ENCODE data around the gene BACE2.

Gene BACE2

DNA sequence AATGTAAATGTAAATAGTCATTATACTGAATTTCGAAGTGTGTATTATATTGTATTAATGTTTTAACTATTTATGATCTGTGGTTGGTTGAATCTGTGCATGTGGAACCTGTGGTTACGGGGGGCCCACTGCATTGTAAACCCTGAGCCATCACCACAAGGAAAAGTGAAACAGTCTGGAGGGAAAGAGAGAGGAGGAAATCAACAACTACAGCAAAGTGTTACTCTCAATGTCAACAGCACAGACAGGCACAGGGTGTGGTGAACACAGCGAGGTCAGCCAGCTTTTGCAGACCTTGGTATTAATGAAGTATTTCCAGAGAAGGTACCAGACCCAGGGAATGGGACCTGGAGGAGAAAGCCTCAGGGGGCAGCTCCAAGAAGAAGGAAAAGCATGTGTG lies 37.1 kb upstream of the BACE2 start:
- TF ChIP-seq, protein P1, sequence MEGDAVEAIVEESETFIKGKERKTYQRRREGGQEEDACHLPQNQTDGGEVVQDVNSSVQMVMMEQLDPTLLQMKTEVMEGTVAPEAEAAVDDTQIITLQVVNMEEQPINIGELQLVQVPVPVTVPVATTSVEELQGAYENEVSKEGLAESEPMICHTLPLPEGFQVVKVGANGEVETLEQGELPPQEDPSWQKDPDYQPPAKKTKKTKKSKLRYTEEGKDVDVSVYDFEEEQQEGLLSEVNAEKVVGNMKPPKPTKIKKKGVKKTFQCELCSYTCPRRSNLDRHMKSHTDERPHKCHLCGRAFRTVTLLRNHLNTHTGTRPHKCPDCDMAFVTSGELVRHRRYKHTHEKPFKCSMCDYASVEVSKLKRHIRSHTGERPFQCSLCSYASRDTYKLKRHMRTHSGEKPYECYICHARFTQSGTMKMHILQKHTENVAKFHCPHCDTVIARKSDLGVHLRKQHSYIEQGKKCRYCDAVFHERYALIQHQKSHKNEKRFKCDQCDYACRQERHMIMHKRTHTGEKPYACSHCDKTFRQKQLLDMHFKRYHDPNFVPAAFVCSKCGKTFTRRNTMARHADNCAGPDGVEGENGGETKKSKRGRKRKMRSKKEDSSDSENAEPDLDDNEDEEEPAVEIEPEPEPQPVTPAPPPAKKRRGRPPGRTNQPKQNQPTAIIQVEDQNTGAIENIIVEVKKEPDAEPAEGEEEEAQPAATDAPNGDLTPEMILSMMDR (IDR thresholded peaks at IDR 0.05; ENCODE audit: low read length, missing control alignments): no peak
- no peak for DNase-seq (ENCODE audit: low read depth)
- no peak overlapping the region for H3K4me3 ChIP-seq (replicated peaks; ENCODE audit: low read depth, low read length)

GRCh38 chr21:41133874-41134522 lies 34.0 kb upstream of the BACE2 start:
- no peak overlapping the region for H3K4me3 ChIP-seq (replicated peaks; ENCODE audit: low read depth, low read length)
- peak; percentile 53 for DNase-seq (ENCODE audit: low read depth)
- TF ChIP-seq, protein P1 (IDR thresholded peaks at IDR 0.05; ENCODE audit: low read length, missing control alignments): peak; percentile 59

DNA sequence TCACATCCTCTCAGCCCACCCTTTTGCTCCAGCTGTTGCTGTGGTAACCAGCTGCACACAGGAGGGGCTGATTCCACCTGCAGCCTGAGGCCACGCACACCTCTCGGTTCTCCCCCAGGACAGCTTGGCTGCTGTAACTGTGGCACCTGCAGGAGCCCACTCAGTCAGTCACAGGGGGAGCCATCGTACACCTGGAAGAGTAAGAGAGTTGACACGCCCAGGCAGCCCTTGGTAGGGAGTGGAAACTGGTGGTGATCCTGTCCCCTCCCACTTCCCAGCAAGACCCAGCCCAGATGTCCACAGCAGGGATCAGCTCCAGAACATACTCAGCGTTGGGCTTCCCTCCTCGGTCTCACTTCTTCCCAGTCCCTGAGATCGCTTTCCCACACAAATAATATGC lies 32.2 kb upstream of the BACE2 start:
- DNase-seq (ENCODE audit: low read depth): no peak
- H3K4me3 ChIP-seq (replicated peaks; ENCODE audit: low read depth, low read length): no peak overlapping the region
- TF ChIP-seq, protein P1 (IDR thresholded peaks at IDR 0.05; ENCODE audit: low read length, missing control alignments): no peak

DNA sequence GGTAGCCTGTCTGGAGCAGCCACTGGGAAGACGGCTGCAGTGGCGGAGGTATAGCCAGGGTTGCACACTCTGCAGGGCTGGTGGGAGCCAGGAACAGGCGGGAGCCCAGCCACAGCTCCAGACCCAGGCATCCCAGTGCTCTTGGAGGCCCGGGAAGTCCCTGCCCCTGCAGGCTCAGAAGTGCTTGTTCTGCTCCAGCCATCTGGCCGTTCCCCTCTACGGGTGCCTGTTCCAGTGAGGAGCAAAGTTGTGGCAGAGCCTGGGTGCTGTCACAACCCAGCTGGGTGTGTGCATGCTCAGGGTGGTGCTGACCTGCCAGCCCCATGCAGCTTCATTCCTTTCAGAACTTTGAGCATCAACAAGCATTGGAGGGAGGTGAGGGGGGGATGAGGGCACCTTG lies 31.7 kb upstream of the BACE2 start:
- H3K4me3 ChIP-seq (replicated peaks; ENCODE audit: low read depth, low read length): no peak overlapping the region
- TF ChIP-seq, protein P1 (IDR thresholded peaks at IDR 0.05; ENCODE audit: low read length, missing control alignments): no peak
- no peak for DNase-seq (ENCODE audit: low read depth)

- TF ChIP-seq, protein P1 (IDR thresholded peaks at IDR 0.05; ENCODE audit: low read length, missing control alignments): no peak
- DNase-seq (ENCODE audit: low read depth): no peak
Observed at GRCh38 chr21:41137401-41137800, 30.6 kb upstream of the BACE2 start.

GRCh38 chr21:41137889-41138288 lies 30.1 kb upstream of the BACE2 start:
- TF ChIP-seq, protein P1 (IDR thresholded peaks at IDR 0.05; ENCODE audit: low read length, missing control alignments): no peak
- DNase-seq (ENCODE audit: low read depth): no peak
- H3K4me3 ChIP-seq (replicated peaks; ENCODE audit: low read depth, low read length): no peak overlapping the region

More at GRCh38 chr21:41137401-41137800, 30.6 kb upstream of the BACE2 start:
- no peak overlapping the region for H3K4me3 ChIP-seq (replicated peaks; ENCODE audit: low read depth, low read length)

GRCh38 chr21:41138711-41139110 lies 29.2 kb upstream of the BACE2 start:
- TF ChIP-seq, protein P1 (IDR thresholded peaks at IDR 0.05; ENCODE audit: low read length, missing control alignments): no peak
- H3K4me3 ChIP-seq (replicated peaks; ENCODE audit: low read depth, low read length): no peak overlapping the region
- no peak for DNase-seq (ENCODE audit: low read depth)

Measured in fibroblast of pulmonary artery (primary cell).